Measurements from ENCODE around the gene PRDM16. TPM values are rescaled to one million over a fixed set of nuclear protein-coding genes. Genes with fewer than 3 reads are reported as not detected.

PRDM16 gene
- polyA plus RNA-seq, 2 of the 4 experiments (the other 2 are of a cell fraction) = 0.03 to 0.35 TPM

- ATAC-seq = no peak
- ChIA-PET CTCF (no interaction called here), POLR2A (no interaction called here)
- TF ChIP-seq RNF2 (IDR thresholded peaks at IDR 0.05; ENCODE audit: borderline replicate concordance, low read depth) (no peak), MYC (IDR thresholded peaks at IDR 0.05; ENCODE audit: borderline replicate concordance, low read length) (no peak), BHLHE40 (IDR thresholded peaks at IDR 0.05; ENCODE audit: low read depth, low read length) (no peak), FOSB (CRISPR knock-in tag; IDR thresholded peaks at IDR 0.05) (no peak), MAFK (IDR thresholded peaks at IDR 0.05; ENCODE audit: partially characterized antibody) (no peak), ESRRA (IDR thresholded peaks at IDR 0.05; ENCODE audit: borderline replicate concordance, low read length) (no peak), RAD21 (conservative IDR thresholded peaks at IDR 0.05 in 1 of 2, IDR thresholded peaks at IDR 0.05 in 1 of 2) (no peak), EP300 (IDR thresholded peaks at IDR 0.05) (no peak)
- Histone ChIP-seq H3K27ac (no peak overlapping the region), H3K9me3 (no peaks in the 10 kb centered on the region), H3K4me2 (no peak overlapping the region), H3K4me3 (no peak overlapping the region), H3K4me1 (no peaks in the 10 kb centered on the region)
- FAIRE-seq = no peak
- 39% methylated on average over 5 of the region's 9 CpGs for WGBS (ENCODE audit: missing lambda C conversion rate)
- no peak for DNase-seq (ENCODE audit: low read depth in 1 of 2, low spot score in 1 of 2)
These were observed 167.4 kb downstream of the PRDM16 start for GRCh38 chr1:3236361-3236760.

DNA sequence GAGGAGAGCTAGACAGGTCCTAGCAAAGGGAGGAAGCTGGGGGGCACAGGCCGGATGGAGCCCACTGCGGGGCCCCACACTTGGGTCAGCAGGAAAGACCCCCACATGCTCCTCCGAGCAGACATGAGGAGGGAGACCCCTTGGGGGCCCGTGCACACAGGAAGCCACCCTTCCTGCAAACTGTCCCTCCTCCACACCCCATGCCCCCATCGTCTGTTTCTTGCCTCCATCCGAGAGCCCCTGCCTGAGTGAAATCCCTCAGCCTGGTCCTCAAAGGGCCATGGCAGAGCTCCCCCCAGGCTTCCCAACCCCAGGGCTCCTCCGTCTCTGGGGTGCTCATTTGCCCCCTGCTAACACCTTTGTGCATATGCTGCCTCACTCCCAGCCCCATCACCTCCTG, 168.0 kb downstream of the PRDM16 start:
- H3K4me1 ChIP-seq = no peaks in the 10 kb centered on the region
- ChIA-PET CTCF (no interaction called here), POLR2A (no interaction called here)
- no peak overlapping the region for H3K4me3 ChIP-seq
- no peak overlapping the region for H3K4me2 ChIP-seq
- TF ChIP-seq, protein P1, sequence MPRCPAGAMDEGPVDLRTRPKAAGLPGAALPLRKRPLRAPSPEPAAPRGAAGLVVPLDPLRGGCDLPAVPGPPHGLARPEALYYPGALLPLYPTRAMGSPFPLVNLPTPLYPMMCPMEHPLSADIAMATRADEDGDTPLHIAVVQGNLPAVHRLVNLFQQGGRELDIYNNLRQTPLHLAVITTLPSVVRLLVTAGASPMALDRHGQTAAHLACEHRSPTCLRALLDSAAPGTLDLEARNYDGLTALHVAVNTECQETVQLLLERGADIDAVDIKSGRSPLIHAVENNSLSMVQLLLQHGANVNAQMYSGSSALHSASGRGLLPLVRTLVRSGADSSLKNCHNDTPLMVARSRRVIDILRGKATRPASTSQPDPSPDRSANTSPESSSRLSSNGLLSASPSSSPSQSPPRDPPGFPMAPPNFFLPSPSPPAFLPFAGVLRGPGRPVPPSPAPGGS (IDR thresholded peaks at IDR 0.05) = no peak
- TF ChIP-seq CHD2 (IDR thresholded peaks at IDR 0.05; ENCODE audit: low read length, partially characterized antibody) = no peak
- TF ChIP-seq RFX5 (IDR thresholded peaks at IDR 0.05) = no peak
- no peak for TF ChIP-seq ATOH8 (CRISPR knock-in tag; IDR thresholded peaks at IDR 0.05; ENCODE audit: low read depth)
- TF ChIP-seq MAZ (IDR thresholded peaks at IDR 0.05; ENCODE audit: borderline replicate concordance, low read depth, low read length) = no peak
- TF ChIP-seq MAFK (IDR thresholded peaks at IDR 0.05; ENCODE audit: partially characterized antibody) = no peak
- no peak for TF ChIP-seq ZSCAN20 (CRISPR knock-in tag; IDR thresholded peaks at IDR 0.05)
- TF ChIP-seq, protein P2, sequence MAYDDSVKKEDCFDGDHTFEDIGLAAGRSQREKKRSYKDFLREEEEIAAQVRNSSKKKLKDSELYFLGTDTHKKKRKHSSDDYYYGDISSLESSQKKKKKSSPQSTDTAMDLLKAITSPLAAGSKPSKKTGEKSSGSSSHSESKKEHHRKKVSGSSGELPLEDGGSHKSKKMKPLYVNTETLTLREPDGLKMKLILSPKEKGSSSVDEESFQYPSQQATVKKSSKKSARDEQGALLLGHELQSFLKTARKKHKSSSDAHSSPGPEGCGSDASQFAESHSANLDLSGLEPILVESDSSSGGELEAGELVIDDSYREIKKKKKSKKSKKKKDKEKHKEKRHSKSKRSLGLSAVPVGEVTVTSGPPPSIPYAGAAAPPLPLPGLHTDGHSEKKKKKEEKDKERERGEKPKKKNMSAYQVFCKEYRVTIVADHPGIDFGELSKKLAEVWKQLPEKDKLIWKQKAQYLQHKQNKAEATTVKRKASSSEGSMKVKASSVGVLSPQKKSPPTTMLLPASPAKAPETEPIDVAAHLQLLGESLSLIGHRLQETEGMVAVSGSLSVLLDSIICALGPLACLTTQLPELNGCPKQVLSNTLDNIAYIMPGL (CRISPR knock-in tag; IDR thresholded peaks at IDR 0.05; ENCODE audit: borderline replicate concordance) = no peak
- TF ChIP-seq RNF2 (IDR thresholded peaks at IDR 0.05; ENCODE audit: borderline replicate concordance, low read depth) = no peak
- no peak for TF ChIP-seq EHF (CRISPR knock-in tag; IDR thresholded peaks at IDR 0.05)
- no peak for TF ChIP-seq RARB (CRISPR knock-in tag; IDR thresholded peaks at IDR 0.05)
- TF ChIP-seq MYC (IDR thresholded peaks at IDR 0.05; ENCODE audit: borderline replicate concordance, low read length) = no peak
- no peak for TF ChIP-seq TP53 (CRISPR knock-in tag; IDR thresholded peaks at IDR 0.05)
- FAIRE-seq (no peak), DNase-seq (ENCODE audit: low read depth in 1 of 2, low spot score in 1 of 2) (no peak), ATAC-seq (no peak)
- no peak overlapping the region for H3K27ac ChIP-seq
- H3K9me3 ChIP-seq = no peaks in the 10 kb centered on the region
- 53% methylated on average over 5 of the region's 7 CpGs for WGBS (ENCODE audit: missing lambda C conversion rate)

DNA sequence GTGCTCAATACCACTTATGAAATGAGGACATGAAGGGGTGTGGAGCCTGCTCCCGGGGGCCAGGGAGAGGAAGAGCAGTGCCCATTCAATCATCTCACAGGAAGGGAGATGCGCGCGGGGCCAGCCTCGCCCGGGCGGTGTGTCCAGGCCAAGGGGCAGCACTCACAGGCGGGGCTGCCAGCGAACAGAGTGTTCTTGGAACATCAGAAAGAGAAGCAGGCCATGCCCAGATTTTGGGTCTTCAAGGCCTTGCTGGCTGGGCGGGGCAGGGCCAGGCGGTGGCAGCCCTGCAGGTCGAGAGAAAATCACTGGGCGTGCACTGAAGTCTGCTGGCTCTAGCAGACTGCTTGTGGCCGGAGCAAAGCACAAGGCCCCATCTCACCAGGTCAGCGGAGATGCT, 168.6 kb downstream of the PRDM16 start:
- ATAC-seq (no peak), DNase-seq (ENCODE audit: low read depth in 1 of 2, low spot score in 1 of 2) (no peak), FAIRE-seq (no peak)
- WGBS (ENCODE audit: missing lambda C conversion rate) = 78% methylated on average over 6 of the region's 15 CpGs
- ChIA-PET CTCF (interaction anchor here (0.6 kb wide), 1 partner anchor 87 kb away, joined by 3 read pairs; no protein-coding TSS in a partner anchor), POLR2A (no interaction called here)
- TF ChIP-seq MAX (IDR thresholded peaks at IDR 0.05) = no peak
- TF ChIP-seq EP300 (IDR thresholded peaks at IDR 0.05) = no peak
- no peak for TF ChIP-seq FOSL2 (IDR thresholded peaks at IDR 0.05)
- TF ChIP-seq FOSL2 (CRISPR knock-in tag; IDR thresholded peaks at IDR 0.05) = no peak
- Histone ChIP-seq H3K27ac (no peak overlapping the region), H3K9me3 (no peaks in the 10 kb centered on the region), H3K4me3 (no peak overlapping the region), H3K4me1 (no peaks in the 10 kb centered on the region), H3K4me2 (no peak overlapping the region)

Measured in A549 (cell line).